H9 (cell line): ENCODE data around the gene AXIN1. TPM values are rescaled to one million over a fixed set of nuclear protein-coding genes. Genes with fewer than 3 reads are reported as not detected.

ENCODE experiments used
- DNase-seq: peaks from one replicate; pipeline ENCODE4 v3.0.0-alpha.2; 2017
- H2AFZ ChIP-seq: one replicate; pipeline ENCODE4 v1.6.1; 2013; ENCODE audit warnings: mild to moderate bottlenecking, low read length, control low read depth, moderate library complexity
- H2AK5ac ChIP-seq: 2 replicates; pipeline ENCODE4 v1.6.1; 2013; ENCODE audit warnings: low read length, control low read depth, mixed read lengths; ENCODE audit not compliant: insufficient read length
- H2BK120ac ChIP-seq: one replicate; pipeline ENCODE4 v1.6.1; 2013; ENCODE audit warnings: low read depth, mild to moderate bottlenecking, low read length, control low read depth, inconsistent platforms; ENCODE audit not compliant: poor library complexity, severe bottlenecking
- H2BK12ac ChIP-seq: 2 replicates; pipeline ENCODE4 v1.6.1; 2013; ENCODE audit warnings: low read length, control low read depth, mixed read lengths, low read depth; ENCODE audit not compliant: insufficient read length
- H2BK15ac ChIP-seq: 2 replicates; pipeline ENCODE4 v1.6.1; 2013; ENCODE audit warnings: low read depth, low read length, control low read depth
- H2BK20ac ChIP-seq: one replicate; pipeline ENCODE4 v1.6.1; 2013; ENCODE audit warnings: low read depth, mild to moderate bottlenecking, low read length, control low read depth, inconsistent platforms; ENCODE audit not compliant: poor library complexity, severe bottlenecking
- H2BK5ac ChIP-seq: 2 replicates; pipeline ENCODE4 v1.6.1; 2013; ENCODE audit warnings: low read length, control low read depth, mixed read lengths; ENCODE audit not compliant: insufficient read length
- H3K14ac ChIP-seq: 2 replicates; pipeline ENCODE4 v1.6.1; 2013; ENCODE audit warnings: low read length, control low read depth; ENCODE audit not compliant: insufficient read depth
- H3K18ac ChIP-seq: 2 replicates; pipeline ENCODE4 v1.6.1; 2013; ENCODE audit warnings: low read depth, mild to moderate bottlenecking, mixed read lengths, low read length, control low read depth; ENCODE audit not compliant: insufficient read length
- H3K23ac ChIP-seq: 2 replicates; pipeline ENCODE4 v1.6.1; 2013; ENCODE audit warnings: low read length, control low read depth, mixed read lengths, low read depth; ENCODE audit not compliant: insufficient read length
- H3K23me2 ChIP-seq: 2 replicates; pipeline ENCODE4 v1.6.1; 2013; ENCODE audit warnings: low read depth, mild to moderate bottlenecking, mixed read lengths, low read length, control low read depth; ENCODE audit not compliant: insufficient read length, poor library complexity, severe bottlenecking
- H3K27ac ChIP-seq: 2 replicates; pipeline ENCODE4 v1.5.1; 2013; ENCODE audit warnings: low read length, control low read depth, mixed read lengths, low read depth; ENCODE audit not compliant: insufficient read length
- H3K27me3 ChIP-seq: 2 replicates; pipeline ENCODE4 v1.6.1; 2013; ENCODE audit warnings: low read length, control low read depth, inconsistent platforms; ENCODE audit not compliant: insufficient read depth
- H3K4ac ChIP-seq: 2 replicates; pipeline ENCODE4 v1.6.1; 2013; ENCODE audit warnings: low read depth, mild to moderate bottlenecking, control low read depth, inconsistent platforms, low read length, moderate library complexity
- H3K4me1 ChIP-seq: 2 replicates; pipeline ENCODE4 v1.6.1; 2013; ENCODE audit warnings: low read length, control low read depth, inconsistent platforms; ENCODE audit not compliant: insufficient read depth
- H3K4me2 ChIP-seq: 2 replicates; pipeline ENCODE4 v1.6.1; 2013; ENCODE audit warnings: low read length, control low read depth, mixed read lengths; ENCODE audit not compliant: insufficient read length, insufficient read depth
- H3K56ac ChIP-seq: 2 replicates; pipeline ENCODE4 v1.6.1; 2013; ENCODE audit warnings: low read depth, mild to moderate bottlenecking, mixed read lengths, low read length, control low read depth; ENCODE audit not compliant: insufficient read length
- H3K79me1 ChIP-seq: 2 replicates; pipeline ENCODE4 v1.6.1; 2013; ENCODE audit warnings: low read depth, mild to moderate bottlenecking, moderate library complexity, low read length, control low read depth, inconsistent platforms; ENCODE audit not compliant: insufficient read depth, poor library complexity, severe bottlenecking
- H3K79me2 ChIP-seq: 2 replicates; pipeline ENCODE4 v1.6.1; 2013; ENCODE audit warnings: low read length, control low read depth, inconsistent platforms; ENCODE audit not compliant: insufficient read depth
- H3K9ac ChIP-seq: 2 replicates; pipeline ENCODE4 v1.6.1; 2013; ENCODE audit warnings: low read length, control low read depth, mixed read lengths; ENCODE audit not compliant: insufficient read length; ENCODE audit errors: extremely low read depth
- H3K9me3 ChIP-seq: one replicate; pipeline ENCODE4 v1.6.1; 2013; ENCODE audit warnings: low read depth, low read length, inconsistent platforms; ENCODE audit not compliant: control insufficient read depth
- H3T11ph ChIP-seq: one replicate; pipeline ENCODE4 v1.6.1; 2013; ENCODE audit warnings: mild to moderate bottlenecking, low read length, control low read depth, inconsistent platforms
- H4K20me1 ChIP-seq: one replicate; pipeline ENCODE4 v1.6.1; 2013; ENCODE audit not compliant: control insufficient read depth, insufficient read length, insufficient read depth
- H4K5ac ChIP-seq: 2 replicates; pipeline ENCODE4 v1.6.1; 2013; ENCODE audit warnings: low read depth, mild to moderate bottlenecking, mixed read lengths, low read length, control low read depth; ENCODE audit not compliant: insufficient read length
- H4K8ac ChIP-seq: replicated peaks from 2 replicates; pipeline ENCODE4 v1.6.1; 2013; ENCODE audit warnings: low read length, control low read depth, mixed read lengths, low read depth; ENCODE audit not compliant: insufficient read length
- H4K91ac ChIP-seq: 2 replicates; pipeline ENCODE4 v1.6.1; 2013; ENCODE audit warnings: low read depth, mild to moderate bottlenecking, moderate library complexity, mixed read lengths, low read length, control low read depth; ENCODE audit not compliant: insufficient read length
- H3K27ac Mint-ChIP-seq, 3 experiments: 2 replicates in 2 of 3; 3 replicates in 1 of 3; pipeline ENCODE4 v1.8.0; 2020 to 2021; ENCODE audit warnings: mixed read lengths in 3 of 3, mild to moderate bottlenecking in 1 of 3, moderate library complexity in 1 of 3
- H3K27me3 Mint-ChIP-seq: 2 replicates; pipeline ENCODE4 v1.8.0; 2021; ENCODE audit warnings: low read depth, mild to moderate bottlenecking, moderate library complexity, mixed read lengths
- H3K36me3 Mint-ChIP-seq, 3 experiments: 2 replicates in 2 of 3; 3 replicates in 1 of 3; pipeline ENCODE4 v1.8.0; 2020 to 2021; ENCODE audit warnings: low read depth in 3 of 3, mixed read lengths in 3 of 3; ENCODE audit not compliant: insufficient read depth in 1 of 3
- H3K4me1 Mint-ChIP-seq, 2 experiments: 2 replicates each; pipeline ENCODE4 v1.8.0; 2020; ENCODE audit warnings: mixed read lengths in 2 of 2
- H3K4me3 Mint-ChIP-seq, 2 experiments: 2 replicates in 1 of 2; 3 replicates in 1 of 2; pipeline ENCODE4 v1.8.0; 2020 to 2021; ENCODE audit warnings: mild to moderate bottlenecking in 2 of 2, mixed read lengths in 2 of 2, moderate library complexity in 1 of 2
- H3K9me3 Mint-ChIP-seq, 2 experiments: 2 replicates in 1 of 2; 3 replicates in 1 of 2; pipeline ENCODE4 v1.8.0; 2020; ENCODE audit warnings: mild to moderate bottlenecking in 2 of 2, mixed read lengths in 2 of 2, moderate library complexity in 1 of 2
- WGBS: extraction: QIAGEN DNeasy Blood & Tissue Kit; methylation state at CpG from one replicate; pipeline ENCODE4 v1.1.7; 2013; ENCODE audit warnings: missing lambda C conversion rate, low lambda C conversion rate, mixed read lengths; ENCODE audit not compliant: insufficient read length; ENCODE audit errors: extremely low coverage; 5-methylcytosine and 5-hydroxymethylcytosine counted together
- total RNA-seq: library from RNA; stranded (reverse); gene quantifications from 2 replicates; pipeline ENCODE4 v1.2.1, GENCODE V29; 2021
- TF ChIP-seq, protein P1 (sequence below): fragments of 200-600 bp; sonication (generic); conservative IDR thresholded peaks from 3 replicates; pipeline ENCODE4 v1.8.0; 2021; ENCODE audit warnings: antibody characterized with exemption, mild to moderate bottlenecking

The AXIN1 gene
- total RNA-seq, 1 experiment from 2014 or later: 50.9 TPM

DNA sequence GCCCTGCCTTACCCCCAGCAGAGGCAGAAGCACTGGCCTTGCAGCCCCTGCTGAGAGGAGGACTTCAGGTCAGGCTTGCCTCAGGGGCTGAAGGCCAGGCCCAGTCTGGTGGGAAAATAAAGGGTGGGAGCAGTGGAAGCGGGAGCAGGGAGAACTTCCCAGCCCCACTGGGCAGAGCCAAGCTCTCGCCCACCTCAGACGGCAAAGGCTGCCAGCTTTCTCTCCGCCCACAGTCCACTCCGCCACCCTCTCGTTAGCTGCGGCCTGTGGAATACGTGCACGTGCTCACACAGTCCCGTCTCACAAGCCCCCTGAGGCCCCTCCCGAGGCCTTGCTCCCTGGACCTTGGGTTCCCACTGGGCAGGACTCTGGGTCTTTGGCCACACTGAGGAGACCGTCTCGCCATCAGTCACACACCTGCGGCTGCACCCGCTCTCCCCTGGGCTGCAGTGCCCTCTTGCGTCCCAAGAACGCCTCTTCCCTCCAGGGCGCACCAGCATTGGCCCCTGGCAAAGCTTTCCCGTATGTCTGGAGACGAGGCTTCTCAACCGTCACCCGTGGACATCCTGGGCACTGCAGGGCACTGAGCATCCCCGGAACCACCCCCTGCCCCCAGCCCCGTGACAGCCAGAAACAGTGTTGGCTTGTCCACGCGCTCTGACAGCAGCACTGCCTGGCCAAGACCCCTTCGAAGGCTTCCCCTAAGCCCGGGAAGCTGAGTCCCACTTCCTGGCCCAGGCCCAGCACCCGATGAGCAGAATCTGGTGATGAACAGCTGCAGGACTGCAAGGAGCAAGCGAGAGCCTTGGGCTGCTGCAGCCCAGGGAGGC is 9.6 kb upstream of the AXIN1 start:
- H3T11ph ChIP-seq: no peak overlapping the region
- H3K18ac ChIP-seq: no peak overlapping the region
- H3K9me3 ChIP-seq: no peaks in the 10 kb centered on the region
- TF ChIP-seq, protein P1, sequence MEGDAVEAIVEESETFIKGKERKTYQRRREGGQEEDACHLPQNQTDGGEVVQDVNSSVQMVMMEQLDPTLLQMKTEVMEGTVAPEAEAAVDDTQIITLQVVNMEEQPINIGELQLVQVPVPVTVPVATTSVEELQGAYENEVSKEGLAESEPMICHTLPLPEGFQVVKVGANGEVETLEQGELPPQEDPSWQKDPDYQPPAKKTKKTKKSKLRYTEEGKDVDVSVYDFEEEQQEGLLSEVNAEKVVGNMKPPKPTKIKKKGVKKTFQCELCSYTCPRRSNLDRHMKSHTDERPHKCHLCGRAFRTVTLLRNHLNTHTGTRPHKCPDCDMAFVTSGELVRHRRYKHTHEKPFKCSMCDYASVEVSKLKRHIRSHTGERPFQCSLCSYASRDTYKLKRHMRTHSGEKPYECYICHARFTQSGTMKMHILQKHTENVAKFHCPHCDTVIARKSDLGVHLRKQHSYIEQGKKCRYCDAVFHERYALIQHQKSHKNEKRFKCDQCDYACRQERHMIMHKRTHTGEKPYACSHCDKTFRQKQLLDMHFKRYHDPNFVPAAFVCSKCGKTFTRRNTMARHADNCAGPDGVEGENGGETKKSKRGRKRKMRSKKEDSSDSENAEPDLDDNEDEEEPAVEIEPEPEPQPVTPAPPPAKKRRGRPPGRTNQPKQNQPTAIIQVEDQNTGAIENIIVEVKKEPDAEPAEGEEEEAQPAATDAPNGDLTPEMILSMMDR: peak; percentile 83
- no peak overlapping the region for H2AFZ ChIP-seq
- no peak overlapping the region for H2BK20ac ChIP-seq
- Mint-ChIP-seq H3K36me3 (peaks cover 1 to 11% (median 6%) of the 10 kb centered on the region in 3 experiments; a peak in 6 of 7 replicates), H3K4me3 (no peak overlapping the region; a peak in 2 of 5 replicates), H3K27me3 (peaks cover 9% of the 10 kb centered on the region), H3K27ac (peak overlapping the region in 1 of 3 experiments; percentile 34; a peak in 1 of 7 replicates), H3K9me3 (no peaks in the 10 kb centered on the region), H3K4me1 (peaks cover 4 to 12% of the 10 kb centered on the region in 2 experiments; a peak in 3 of 4 replicates)
- H2AK5ac ChIP-seq: no peak overlapping the region
- WGBS: no CpG with 5 or more reads among the region's 30 CpGs
- no peak overlapping the region for H3K4me2 ChIP-seq
- no peaks in the 10 kb centered on the region for H4K20me1 ChIP-seq
- no peak overlapping the region for H3K4ac ChIP-seq
- H4K8ac ChIP-seq: no peak overlapping the region
- H3K27me3 ChIP-seq: no peaks in the 10 kb centered on the region
- no peaks in the 10 kb centered on the region for H3K79me2 ChIP-seq
- H2BK120ac ChIP-seq: no peak overlapping the region
- H2BK12ac ChIP-seq: no peak overlapping the region
- no peak overlapping the region for H4K5ac ChIP-seq
- no peak overlapping the region for H3K27ac ChIP-seq
- no peak overlapping the region for H2BK5ac ChIP-seq
- no peak overlapping the region for H3K23ac ChIP-seq
- no peak overlapping the region for H3K14ac ChIP-seq
- H2BK15ac ChIP-seq: no peak overlapping the region
- H3K23me2 ChIP-seq: no peaks in the 10 kb centered on the region
- no peak overlapping the region for H3K9ac ChIP-seq
- H4K91ac ChIP-seq: no peak overlapping the region
- H3K79me1 ChIP-seq: no peaks in the 10 kb centered on the region
- H3K4me1 ChIP-seq: no peaks in the 10 kb centered on the region
- peak; percentile 87 for DNase-seq
- no peak overlapping the region for H3K56ac ChIP-seq
